Liver (tissue), 9 donors: ENCODE data around the gene PNMA8A. TPM values are rescaled to one million over a fixed set of nuclear protein-coding genes. Genes with fewer than 3 reads are reported as not detected.
"Not testable (repeated sequence)": the region's sequence is repeated elsewhere in the genome, so short reads cannot be mapped to it uniquely, and the experiment has no call there.

ENCODE experiments used
- DNase-seq: peaks from one replicate; pipeline ENCODE4 v3.0.0-alpha.2; 2017; ENCODE audit warnings: low spot score
- H3K27ac ChIP-seq, 2 donors: one replicate each; pipeline ENCODE4 v1.7.0; 2013; ENCODE audit warnings: inconsistent platforms in 2 of 2, low read length in 2 of 2, control low read depth in 1 of 2, low read depth in 1 of 2, mild to moderate bottlenecking in 1 of 2
- H3K27me3 ChIP-seq, 4 donors: one replicate each; pipeline versions ENCODE4 v1.6.1 to v1.7.0; 2013; ENCODE audit warnings: low read length in 3 of 4, inconsistent platforms in 1 of 4, mild to moderate bottlenecking in 1 of 4, moderate library complexity in 1 of 4; ENCODE audit not compliant: control insufficient read depth in 4 of 4, insufficient read depth in 4 of 4
- H3K36me3 ChIP-seq, 4 donors: one replicate each; pipeline versions ENCODE4 v1.6.1 to v1.7.0; 2013; ENCODE audit warnings: low read length in 3 of 4, mild to moderate bottlenecking in 3 of 4, low read depth in 1 of 4, moderate library complexity in 1 of 4; ENCODE audit not compliant: control insufficient read depth in 4 of 4, insufficient read depth in 3 of 4
- H3K4me1 ChIP-seq, 4 donors: one replicate each; pipeline versions ENCODE4 v1.6.1 to v1.7.0; 2013; ENCODE audit warnings: low read length in 3 of 4, mild to moderate bottlenecking in 3 of 4, moderate library complexity in 1 of 4; ENCODE audit not compliant: control insufficient read depth in 4 of 4, insufficient read depth in 4 of 4
- H3K4me3 ChIP-seq, 3 donors: one replicate each; pipeline versions ENCODE4 v1.6.1 to v1.7.0; 2013; ENCODE audit warnings: low read length in 3 of 3, control low read depth in 1 of 3, low read depth in 1 of 3, mild to moderate bottlenecking in 1 of 3
- H3K9ac ChIP-seq, 2 donors: one replicate each; pipeline ENCODE4 v1.7.0; 2013; ENCODE audit warnings: low read length in 2 of 2, mild to moderate bottlenecking in 2 of 2, moderate library complexity in 2 of 2, control low read depth in 1 of 2, low read depth in 1 of 2
- H3K9me3 ChIP-seq, 4 donors: one replicate each; pipeline versions ENCODE4 v1.6.1 to v1.7.0; 2013; ENCODE audit warnings: low read length in 3 of 4; ENCODE audit not compliant: control insufficient read depth in 4 of 4
- EGR1 ChIP-seq, 2 donors: IDR thresholded peaks; 2 replicates each; pipeline ENCODE4 v1.6.1; 2016 to 2018; ENCODE audit warnings: antibody characterized with exemption in 2 of 2, low read depth in 2 of 2
- FOXA2 ChIP-seq: IDR thresholded peaks from 2 replicates; pipeline ENCODE4 v1.6.1; 2016; ENCODE audit warnings: antibody characterized with exemption
- GABPA ChIP-seq, 2 donors: IDR thresholded peaks in 1 of 2; conservative IDR thresholded peaks in 1 of 2; 2 replicates each; pipeline ENCODE4 v1.6.1; 2016; ENCODE audit warnings: antibody characterized with exemption in 2 of 2, mild to moderate bottlenecking in 1 of 2, moderate library complexity in 1 of 2
- HNF4G ChIP-seq: IDR thresholded peaks from 2 replicates; pipeline ENCODE4 v1.6.1; 2016; ENCODE audit warnings: antibody characterized with exemption
- JUND ChIP-seq, 2 donors: IDR thresholded peaks; 2 replicates each; pipeline ENCODE4 v1.6.1; 2016; ENCODE audit warnings: antibody characterized with exemption in 2 of 2
- NR2F2 ChIP-seq: IDR thresholded peaks from 2 replicates; pipeline ENCODE4 v1.6.1; 2016; ENCODE audit warnings: antibody characterized with exemption
- SP1 ChIP-seq: IDR thresholded peaks from 2 replicates; pipeline ENCODE4 v1.6.1; 2018; ENCODE audit warnings: antibody characterized with exemption, mild to moderate bottlenecking
- TAF1 ChIP-seq: conservative IDR thresholded peaks from 2 replicates; pipeline ENCODE4 v1.6.1; 2016; ENCODE audit warnings: antibody characterized with exemption, mild to moderate bottlenecking
- YY1 ChIP-seq: IDR thresholded peaks from 2 replicates; pipeline ENCODE4 v1.6.1; 2016; ENCODE audit warnings: antibody characterized with exemption, mild to moderate bottlenecking
- WGBS: extraction: QIAGEN DNeasy Blood & Tissue Kit; methylation state at CpG from one replicate; pipeline ENCODE4 v1.1.7; 2013; 5-methylcytosine and 5-hydroxymethylcytosine counted together
- polyA plus RNA-seq, 2 donors: library from polyadenylated mRNA; stranded (reverse) in 1 of 2; unstranded in 1 of 2; fragments of 200-250 nt in 1 of 2; fragments of >200 nt in 1 of 2; fragmentation: Nextera tagmentation in 1 of 2; extraction: Ambion mirVana in 1 of 2; gene quantifications; one replicate each; pipeline versions ENCODE4 v1.2.1 to v1.2.3, GENCODE V29; 2013 to 2015
- total RNA-seq, 2 donors: library from RNA; depleted of rRNA; stranded (reverse); fragments of >200 nt; gene quantifications; one replicate each; pipeline ENCODE4 v1.2.3, GENCODE V29; 2014
- TF ChIP-seq, protein P1 (sequence below): fragments of 150-350 bp; IDR thresholded peaks from 2 replicates; pipeline ENCODE4 v1.5.1; 2017; ENCODE audit warnings: improper control_type of control experiment, low read depth, low read length; ENCODE audit not compliant: missing input control
- TF ChIP-seq, protein P2 (sequence below): IDR thresholded peaks from 2 replicates; pipeline ENCODE4 v1.6.1; 2016; ENCODE audit warnings: antibody characterized with exemption
- TF ChIP-seq, protein P3 (sequence below): IDR thresholded peaks from 2 replicates; pipeline ENCODE4 v1.6.1; 2016; ENCODE audit warnings: antibody characterized with exemption
- donor health status: healthy.
- donor health status: healthy.
- donor health status: healthy.
- donor health status: healthy.
- donor health status: healthy.

PNMA8A gene
- total and polyA plus RNA-seq, 4 donors: 0.17 to 0.93 (median 0.22) TPM; not detected in 1

DNA sequence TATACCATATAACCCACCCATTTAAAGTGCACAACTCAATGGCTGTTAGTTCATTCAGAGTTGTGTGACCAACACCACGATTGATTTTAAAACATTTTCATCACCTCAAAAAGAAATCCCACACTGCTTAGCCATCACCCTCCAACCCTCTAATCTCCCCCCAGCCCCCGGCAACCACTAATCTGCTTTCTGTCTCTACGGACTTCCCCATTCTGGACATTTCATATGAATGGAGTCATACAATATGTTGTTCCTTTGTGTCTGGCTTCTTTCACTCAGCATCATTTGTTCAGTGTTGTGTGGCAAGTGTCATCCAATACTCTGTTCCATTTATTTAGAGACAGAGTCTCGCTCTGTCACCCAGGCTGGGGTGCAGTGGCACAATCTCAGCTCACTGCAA lies 28.3 kb upstream of the PNMA8A start:
- H3K4me3 ChIP-seq: no peak overlapping the region
- peaks cover 0 to under 1% (median 0%) of the 10 kb centered on the region in 4 donors for H3K36me3 ChIP-seq
- DNase-seq: no peak
- peaks cover 0 to 5% (median under 1%) of the 10 kb centered on the region in 4 donors for H3K27me3 ChIP-seq
- H3K27ac ChIP-seq: no peak overlapping the region
- TF ChIP-seq, protein P1, sequence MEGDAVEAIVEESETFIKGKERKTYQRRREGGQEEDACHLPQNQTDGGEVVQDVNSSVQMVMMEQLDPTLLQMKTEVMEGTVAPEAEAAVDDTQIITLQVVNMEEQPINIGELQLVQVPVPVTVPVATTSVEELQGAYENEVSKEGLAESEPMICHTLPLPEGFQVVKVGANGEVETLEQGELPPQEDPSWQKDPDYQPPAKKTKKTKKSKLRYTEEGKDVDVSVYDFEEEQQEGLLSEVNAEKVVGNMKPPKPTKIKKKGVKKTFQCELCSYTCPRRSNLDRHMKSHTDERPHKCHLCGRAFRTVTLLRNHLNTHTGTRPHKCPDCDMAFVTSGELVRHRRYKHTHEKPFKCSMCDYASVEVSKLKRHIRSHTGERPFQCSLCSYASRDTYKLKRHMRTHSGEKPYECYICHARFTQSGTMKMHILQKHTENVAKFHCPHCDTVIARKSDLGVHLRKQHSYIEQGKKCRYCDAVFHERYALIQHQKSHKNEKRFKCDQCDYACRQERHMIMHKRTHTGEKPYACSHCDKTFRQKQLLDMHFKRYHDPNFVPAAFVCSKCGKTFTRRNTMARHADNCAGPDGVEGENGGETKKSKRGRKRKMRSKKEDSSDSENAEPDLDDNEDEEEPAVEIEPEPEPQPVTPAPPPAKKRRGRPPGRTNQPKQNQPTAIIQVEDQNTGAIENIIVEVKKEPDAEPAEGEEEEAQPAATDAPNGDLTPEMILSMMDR: no peak
- TF ChIP-seq FOXA2 (no peak), NR2F2 (no peak), EGR1 (IDR thresholded peaks at IDR 0.05; ENCODE audit: low read depth in 2 of 2) (no peak), HNF4G (no peak), SP1 (no peak), JUND (IDR thresholded peaks at IDR 0.05) (no peak)
- TF ChIP-seq, protein P2, sequence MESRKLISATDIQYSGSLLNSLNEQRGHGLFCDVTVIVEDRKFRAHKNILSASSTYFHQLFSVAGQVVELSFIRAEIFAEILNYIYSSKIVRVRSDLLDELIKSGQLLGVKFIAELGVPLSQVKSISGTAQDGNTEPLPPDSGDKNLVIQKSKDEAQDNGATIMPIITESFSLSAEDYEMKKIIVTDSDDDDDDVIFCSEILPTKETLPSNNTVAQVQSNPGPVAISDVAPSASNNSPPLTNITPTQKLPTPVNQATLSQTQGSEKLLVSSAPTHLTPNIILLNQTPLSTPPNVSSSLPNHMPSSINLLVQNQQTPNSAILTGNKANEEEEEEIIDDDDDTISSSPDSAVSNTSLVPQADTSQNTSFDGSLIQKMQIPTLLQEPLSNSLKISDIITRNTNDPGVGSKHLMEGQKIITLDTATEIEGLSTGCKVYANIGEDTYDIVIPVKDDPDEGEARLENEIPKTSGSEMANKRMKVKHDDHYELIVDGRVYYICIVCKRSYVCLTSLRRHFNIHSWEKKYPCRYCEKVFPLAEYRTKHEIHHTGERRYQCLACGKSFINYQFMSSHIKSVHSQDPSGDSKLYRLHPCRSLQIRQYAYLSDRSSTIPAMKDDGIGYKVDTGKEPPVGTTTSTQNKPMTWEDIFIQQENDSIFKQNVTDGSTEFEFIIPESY: no peak
- WGBS: 76% methylated on average over 4 of the region's 4 CpGs
- H3K4me1 ChIP-seq: no peaks in the 10 kb centered on the region
- H3K9ac ChIP-seq: no peak overlapping the region
- H3K9me3 ChIP-seq: peaks cover 0 to 2% (median 1%) of the 10 kb centered on the region in 4 donors

DNA sequence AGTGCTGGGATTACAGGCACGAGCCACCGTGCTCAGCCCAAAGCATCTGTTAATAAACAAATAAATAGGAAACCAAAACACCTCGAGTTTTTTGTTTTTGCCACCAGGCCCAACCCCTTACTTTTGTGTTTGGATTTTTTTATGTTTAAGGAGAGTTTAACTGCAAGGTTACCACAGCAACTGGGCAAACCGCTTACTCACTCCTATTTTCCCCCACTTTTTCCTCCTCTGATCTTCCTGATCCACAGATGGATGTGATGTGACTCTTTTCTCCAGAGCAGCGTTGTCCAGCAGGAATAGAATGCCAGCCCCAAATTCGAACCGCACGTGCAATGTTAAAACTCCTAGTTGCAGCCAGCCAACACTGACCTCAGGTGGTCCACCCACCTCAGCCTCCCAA lies 26.4 kb upstream of the PNMA8A start:
- 84% methylated on average over 8 of the region's 8 CpGs for WGBS
- H3K4me1 ChIP-seq: peaks cover 0 to 8% (median 0%) of the 10 kb centered on the region in 4 donors
- no peak for TF ChIP-seq FOXA2
- TF ChIP-seq TAF1: no peak
- TF ChIP-seq GABPA (IDR thresholded peaks at IDR 0.05 in 1 of 2, conservative IDR thresholded peaks at IDR 0.05 in 1 of 2): no peak
- TF ChIP-seq YY1: no peak
- TF ChIP-seq, protein P1: no peak
- no peak for TF ChIP-seq NR2F2
- TF ChIP-seq, protein P3, sequence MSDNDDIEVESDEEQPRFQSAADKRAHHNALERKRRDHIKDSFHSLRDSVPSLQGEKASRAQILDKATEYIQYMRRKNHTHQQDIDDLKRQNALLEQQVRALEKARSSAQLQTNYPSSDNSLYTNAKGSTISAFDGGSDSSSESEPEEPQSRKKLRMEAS: no peak
- no peak for DNase-seq
- H3K9ac ChIP-seq: no peak overlapping the region
- no peaks in the 10 kb centered on the region for H3K36me3 ChIP-seq
- no peaks in the 10 kb centered on the region for H3K9me3 ChIP-seq
- no peak overlapping the region for H3K4me3 ChIP-seq
- H3K27ac ChIP-seq: no peak overlapping the region
- H3K27me3 ChIP-seq: peaks cover 0 to 5% (median under 1%) of the 10 kb centered on the region in 4 donors

DNA sequence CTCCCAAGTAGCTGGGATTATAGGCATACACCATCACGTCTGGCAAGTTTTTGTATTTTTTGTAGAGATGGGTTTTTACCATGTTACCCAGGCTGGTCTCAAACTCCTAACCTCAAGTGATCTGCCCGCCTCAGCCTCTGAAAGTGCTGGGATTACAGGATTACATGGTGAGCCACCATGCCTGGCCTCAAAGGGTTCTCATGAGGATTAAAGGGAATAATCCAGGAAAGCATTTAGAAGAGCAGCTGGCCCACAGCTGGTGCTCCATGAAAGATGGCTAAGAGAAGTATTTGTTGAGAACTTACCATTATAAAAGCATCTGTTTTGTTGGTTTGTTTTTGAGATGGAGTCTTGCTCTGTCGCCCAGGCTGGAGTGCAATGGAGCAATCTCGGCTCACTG lies 25.5 kb upstream of the PNMA8A start:
- 79% methylated on average over 4 of the region's 4 CpGs for WGBS
- H3K36me3 ChIP-seq, H3K4me3 ChIP-seq, H3K4me1 ChIP-seq, H3K9me3 ChIP-seq, DNase-seq, H3K27me3 ChIP-seq, H3K27ac ChIP-seq, H3K9ac ChIP-seq: not testable (repeated sequence)
